Measurements from ENCODE around the gene CHRND. TPM values are rescaled to one million over a fixed set of nuclear protein-coding genes. Genes with fewer than 3 reads are reported as not detected.

The CHRND gene
- total and polyA plus RNA-seq, 2 experiments from 2014 or later = not detected

GRCh38 chr2:232495292-232495691, 30.7 kb upstream of the CHRND start:
- no peak overlapping the region for H3K4me2 ChIP-seq
- H4K20me1 ChIP-seq (ENCODE audit: insufficient read depth, poor library complexity, severe bottlenecking) = no peaks in the 10 kb centered on the region
- TF ChIP-seq CTCF (IDR thresholded peaks at IDR 0.05; ENCODE audit: poor library complexity) (no peak), EZH2 (IDR thresholded peaks at IDR 0.05; ENCODE audit: borderline replicate concordance) (no peak), EZH2phosphoT487 (IDR thresholded peaks at IDR 0.05; ENCODE audit: low read depth, severe bottlenecking, unreplicated experiment) (no peak)
- no peaks in the 10 kb centered on the region for H3K4me1 ChIP-seq (ENCODE audit: insufficient read depth)
- H3K27me3 ChIP-seq = peaks cover 7% of the 10 kb centered on the region
- H3K9me2 ChIP-seq (replicated peaks; ENCODE audit: insufficient read depth) = no peaks in the 10 kb centered on the region
- H3K27ac ChIP-seq = no peak overlapping the region
- DNase-seq (ENCODE audit: low spot score) = no peak
- H2AFZ ChIP-seq = no peak overlapping the region
- no peak overlapping the region for H3K4me3 ChIP-seq
- no peaks in the 10 kb centered on the region for H3K79me2 ChIP-seq
- H3K9me3 ChIP-seq (ENCODE audit: low read depth) = no peaks in the 10 kb centered on the region
- WGBS (ENCODE audit: low lambda C conversion rate, missing lambda C conversion rate) = 89% methylated on average over 7 of the region's 7 CpGs
- no peaks in the 10 kb centered on the region for H3K36me3 ChIP-seq (replicated peaks; ENCODE audit: insufficient read depth, low read depth)

- H3K9me2 ChIP-seq (replicated peaks; ENCODE audit: insufficient read depth) = no peaks in the 10 kb centered on the region
- no peak overlapping the region for H3K4me3 ChIP-seq
- H2AFZ ChIP-seq = no peak overlapping the region
- H3K4me1 ChIP-seq (ENCODE audit: insufficient read depth) = peaks cover 7% of the 10 kb centered on the region
- H3K27me3 ChIP-seq = peaks cover 11% of the 10 kb centered on the region
- DNase-seq (ENCODE audit: low spot score) = no peak
- H3K36me3 ChIP-seq (replicated peaks; ENCODE audit: insufficient read depth, low read depth) = no peaks in the 10 kb centered on the region
- no peak for TF ChIP-seq CTCF (IDR thresholded peaks at IDR 0.05; ENCODE audit: poor library complexity)
- no peak for TF ChIP-seq EZH2phosphoT487 (IDR thresholded peaks at IDR 0.05; ENCODE audit: low read depth, severe bottlenecking, unreplicated experiment)
- no peak for TF ChIP-seq EZH2 (IDR thresholded peaks at IDR 0.05; ENCODE audit: borderline replicate concordance)
- no peaks in the 10 kb centered on the region for H3K9me3 ChIP-seq (ENCODE audit: low read depth)
- H3K27ac ChIP-seq = no peak overlapping the region
- no peaks in the 10 kb centered on the region for H3K79me2 ChIP-seq
- no peaks in the 10 kb centered on the region for H4K20me1 ChIP-seq (ENCODE audit: insufficient read depth, poor library complexity, severe bottlenecking)
- WGBS (ENCODE audit: low lambda C conversion rate, missing lambda C conversion rate) = 72% methylated on average over 13 of the region's 20 CpGs
- H3K4me2 ChIP-seq = no peak overlapping the region
Measured at GRCh38 chr2:232496501-232497270, 29.3 kb upstream of the CHRND start.

GRCh38 chr2:232497348-232497747, 28.6 kb upstream of the CHRND start:
- H3K27me3 ChIP-seq = peaks cover 13% of the 10 kb centered on the region
- H3K79me2 ChIP-seq = no peaks in the 10 kb centered on the region
- no peaks in the 10 kb centered on the region for H3K36me3 ChIP-seq (replicated peaks; ENCODE audit: insufficient read depth, low read depth)
- no peak overlapping the region for H3K4me3 ChIP-seq
- peaks cover 11% of the 10 kb centered on the region for H3K4me1 ChIP-seq (ENCODE audit: insufficient read depth)
- DNase-seq (ENCODE audit: low spot score) = no peak
- H3K27ac ChIP-seq = no peak overlapping the region
- H3K9me2 ChIP-seq (replicated peaks; ENCODE audit: insufficient read depth) = no peaks in the 10 kb centered on the region
- H2AFZ ChIP-seq = no peak overlapping the region
- no peak overlapping the region for H3K4me2 ChIP-seq
- TF ChIP-seq CTCF (IDR thresholded peaks at IDR 0.05; ENCODE audit: poor library complexity) = no peak
- no peak for TF ChIP-seq EZH2phosphoT487 (IDR thresholded peaks at IDR 0.05; ENCODE audit: low read depth, severe bottlenecking, unreplicated experiment)
- TF ChIP-seq EZH2 (IDR thresholded peaks at IDR 0.05; ENCODE audit: borderline replicate concordance) = no peak
- H4K20me1 ChIP-seq (ENCODE audit: insufficient read depth, poor library complexity, severe bottlenecking) = no peaks in the 10 kb centered on the region
- H3K9me3 ChIP-seq (ENCODE audit: low read depth) = no peaks in the 10 kb centered on the region
- 86% methylated on average over 12 of the region's 13 CpGs for WGBS (ENCODE audit: low lambda C conversion rate, missing lambda C conversion rate)
